HG03066 (cell line): ENCODE measurements around the gene HTR2B.
"Not testable (repeated sequence)": the region's sequence is repeated elsewhere in the genome, so short reads cannot be mapped to it uniquely, and the experiment has no call there.

Experiments used
- ATAC-seq: cut with Tn5 transposase; IDR thresholded peaks from one replicate; pipeline ENCODE4 v1.9.1; 2021; ENCODE audit warnings: low read depth; ENCODE audit not compliant: unreplicated experiment

Gene HTR2B

GRCh38 chr2:231124838-231125568 is at the start of gene HTR2B:
Gene HTR2B (minus strand): TSS chr2:231125042. CDS start chr2:231123764, 1,278 bp downstream.
- no peak for ATAC-seq

DNA sequence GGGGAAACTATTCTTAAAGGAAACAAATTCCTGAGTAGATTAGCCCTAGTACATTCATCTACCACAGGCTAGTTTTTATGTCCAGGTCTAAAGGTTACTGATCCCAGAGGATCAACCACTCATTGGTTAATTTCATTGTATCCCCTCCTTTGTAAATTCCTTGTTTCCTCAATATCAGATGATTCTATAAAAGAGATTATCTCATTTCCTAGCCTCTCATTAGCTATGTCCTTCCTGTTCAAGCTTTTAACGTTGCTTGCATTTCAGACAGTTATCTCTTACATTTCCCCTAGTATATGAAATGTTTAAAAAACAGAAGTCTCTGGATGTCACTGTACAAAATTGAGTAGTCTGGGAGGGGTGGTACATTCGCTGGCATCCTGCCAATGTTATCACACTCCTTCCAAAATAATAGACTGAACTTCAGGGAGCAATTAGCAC is 49.4 kb upstream of the HTR2B start:
- no peak for ATAC-seq

- no peak for ATAC-seq
These were observed 47.2 kb upstream of the HTR2B start for GRCh38 chr2:231172025-231172424.

- no peak for ATAC-seq
These were observed 45.2 kb upstream of the HTR2B start for GRCh38 chr2:231170055-231170454.

- ATAC-seq, result no peak
These were observed 44.6 kb upstream of the HTR2B start for GRCh38 chr2:231169488-231169887.

GRCh38 chr2:231168460-231169139 is 43.8 kb upstream of the HTR2B start:
- no peak for ATAC-seq

DNA sequence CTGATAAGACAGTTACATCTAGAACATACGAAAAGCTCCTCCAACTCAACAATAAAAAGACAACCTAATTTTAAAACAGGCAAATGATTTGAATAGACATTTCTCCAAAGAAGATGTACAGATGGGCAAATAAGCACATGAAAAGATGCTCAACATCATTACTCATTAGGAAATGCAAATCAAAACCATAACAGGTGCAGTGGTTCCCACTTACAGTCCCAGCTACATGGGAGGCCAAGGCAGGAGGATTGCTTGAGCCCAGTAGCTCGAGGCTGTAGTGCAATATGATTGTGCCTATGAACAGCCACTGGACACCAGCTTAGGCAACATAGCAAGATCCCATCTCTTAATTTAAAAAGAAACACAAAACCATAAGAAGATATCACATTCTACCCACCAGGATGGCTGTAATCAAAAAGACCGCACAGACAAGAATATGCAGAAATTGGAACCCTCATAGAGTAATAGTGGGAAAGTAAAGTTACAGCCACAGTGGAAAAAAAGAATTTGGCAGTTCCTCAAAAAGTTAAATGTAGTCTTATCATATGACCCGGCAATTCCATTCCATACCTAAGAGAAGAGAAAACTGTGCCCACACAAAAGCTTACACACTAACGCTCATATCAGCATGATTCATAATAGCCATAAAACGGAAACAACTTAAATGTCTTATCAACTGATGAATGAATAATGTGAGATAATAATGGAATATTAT is 43.1 kb upstream of the HTR2B start:
- no peak for ATAC-seq

- no peak for ATAC-seq
These were observed 38.7 kb upstream of the HTR2B start for GRCh38 chr2:231163414-231164095.

DNA sequence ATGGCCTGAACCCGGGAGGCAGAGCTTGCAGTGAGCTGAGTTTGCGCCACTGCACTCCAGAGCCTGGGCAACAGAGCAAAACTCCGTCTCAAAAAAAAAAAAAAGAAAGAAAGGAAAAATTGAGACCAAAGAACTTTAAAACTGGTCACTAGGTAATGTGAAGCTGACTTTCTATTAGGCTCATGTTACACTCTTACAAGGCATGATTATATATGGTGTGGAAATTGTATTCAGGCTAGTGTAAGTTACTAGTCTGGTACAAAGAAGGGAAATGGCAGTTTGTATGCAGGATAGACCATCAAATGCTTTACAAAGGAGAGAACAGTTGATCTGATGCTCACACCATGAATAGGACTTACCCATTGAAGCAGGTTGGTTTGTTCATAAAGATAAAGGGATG is 38.2 kb upstream of the HTR2B start:
- ATAC-seq, result no peak

DNA sequence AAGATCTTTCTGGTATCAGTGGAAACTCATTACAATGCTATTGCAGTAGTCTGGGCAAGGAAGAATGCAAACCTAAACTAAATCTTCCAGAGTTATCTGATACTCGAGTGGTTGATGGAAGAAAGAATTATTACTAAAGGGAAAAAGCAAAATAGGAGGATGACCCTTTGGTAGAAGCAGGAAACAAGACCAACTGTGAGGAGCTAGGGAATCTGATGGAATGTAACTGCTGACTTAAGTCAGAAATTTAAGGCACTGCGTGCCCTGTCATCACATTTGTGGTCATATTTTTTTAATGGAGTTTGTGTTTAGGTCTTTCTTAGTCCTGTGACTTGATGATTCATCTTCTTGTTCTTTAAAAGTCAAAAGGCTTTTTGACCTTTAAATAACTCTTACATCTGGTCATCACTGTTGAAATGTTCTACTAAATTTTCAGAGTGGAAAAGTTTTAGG is 37.1 kb upstream of the HTR2B start:
- no peak for ATAC-seq

GRCh38 chr2:231161252-231161839 is 36.5 kb upstream of the HTR2B start:
- no peak for ATAC-seq

DNA sequence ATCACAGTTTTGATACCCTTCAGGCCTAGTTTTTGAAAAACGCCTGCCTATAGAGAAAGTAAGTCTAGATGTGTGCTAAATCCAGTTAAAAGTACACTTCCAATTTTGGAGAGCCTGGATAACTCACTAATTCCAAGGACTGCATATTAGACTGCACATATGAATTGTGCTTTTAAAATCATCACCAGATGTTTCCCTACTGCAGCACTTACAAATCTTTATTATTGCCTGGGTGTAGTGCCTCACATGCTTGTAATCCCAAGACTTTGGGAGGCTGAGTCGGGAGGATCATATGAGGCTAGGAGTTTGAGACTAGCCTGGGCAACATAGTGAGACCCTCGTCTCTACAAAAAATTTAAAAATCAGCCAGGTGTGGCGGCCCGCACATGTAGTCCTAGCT is 35.9 kb upstream of the HTR2B start:
- ATAC-seq, result no peak

- no peak for ATAC-seq
These were observed 34.5 kb upstream of the HTR2B start for GRCh38 chr2:231159306-231159705.

DNA sequence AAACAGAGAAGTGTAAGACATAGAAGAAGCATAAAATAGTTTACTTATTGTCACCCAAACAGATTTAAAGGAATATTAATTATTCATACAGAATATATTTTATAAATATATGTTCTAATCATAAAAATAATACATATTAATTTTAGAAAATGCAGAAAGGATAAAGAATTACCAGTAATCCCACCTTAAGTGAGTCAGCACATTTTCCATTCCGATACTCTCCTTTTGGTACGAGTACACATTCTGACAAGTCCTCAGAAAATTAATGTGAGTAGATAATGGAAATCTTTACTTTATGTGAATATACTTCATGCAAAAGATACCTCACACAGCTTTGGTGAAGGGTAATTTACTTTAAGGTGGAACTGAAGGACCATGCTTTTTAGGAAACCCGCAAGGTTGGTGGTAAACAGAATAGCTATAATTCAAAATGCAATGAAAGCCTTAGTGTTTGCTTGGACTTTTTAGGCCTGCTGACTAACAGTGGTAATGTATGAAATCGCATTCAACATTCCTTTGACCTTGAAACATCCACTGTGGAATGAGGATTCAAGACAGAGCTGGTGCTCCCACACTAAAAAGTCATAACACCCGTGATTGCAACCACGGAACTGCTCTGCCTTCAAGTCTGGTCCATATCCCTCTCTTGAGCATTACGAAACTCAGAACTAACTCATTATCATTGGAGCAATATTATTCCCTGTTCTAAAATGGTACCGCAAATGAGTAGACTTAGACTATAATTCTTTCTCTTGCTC is 28.1 kb upstream of the HTR2B start:
- no peak for ATAC-seq

DNA sequence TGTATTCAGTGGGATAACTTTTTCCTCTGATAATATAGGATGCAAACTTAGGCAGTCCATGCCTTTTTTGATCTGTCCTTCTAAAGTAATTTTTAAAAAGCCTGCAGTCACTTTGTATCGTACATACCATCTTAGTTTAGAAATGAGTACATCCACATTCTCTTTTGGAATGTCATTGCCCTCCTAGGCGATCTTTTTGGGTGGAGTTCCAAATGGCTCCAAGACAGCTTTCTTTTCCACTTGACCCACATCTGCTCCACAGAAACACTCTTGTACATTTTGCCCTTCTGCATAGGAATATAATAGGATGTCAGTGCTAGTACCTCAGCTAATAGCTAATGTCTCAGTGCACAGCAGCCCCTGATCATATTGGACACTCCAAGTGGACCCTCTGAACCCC is 21.8 kb upstream of the HTR2B start:
- ATAC-seq, result no peak

DNA sequence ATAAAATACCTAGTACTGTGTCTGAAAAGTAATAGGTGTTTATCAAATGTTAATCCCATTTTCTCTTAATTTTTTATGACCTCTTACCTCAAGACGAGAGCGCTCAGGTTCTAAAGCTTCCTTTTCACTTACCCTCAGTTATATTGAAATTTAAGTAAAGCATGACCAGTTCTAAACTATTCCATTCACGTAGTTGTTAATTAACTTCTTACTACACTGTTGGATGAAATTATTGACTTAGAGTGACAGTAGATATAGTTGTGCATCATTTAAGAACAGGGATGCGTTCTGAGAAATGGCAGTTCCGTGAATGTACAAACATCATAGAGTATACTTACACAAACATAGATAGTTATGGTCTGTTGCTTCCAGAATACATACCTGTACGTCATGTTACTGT is 20.1 kb upstream of the HTR2B start:
- ATAC-seq, result no peak

GRCh38 chr2:231140808-231141207 is 16.0 kb upstream of the HTR2B start:
- ATAC-seq, result not testable (repeated sequence)

DNA sequence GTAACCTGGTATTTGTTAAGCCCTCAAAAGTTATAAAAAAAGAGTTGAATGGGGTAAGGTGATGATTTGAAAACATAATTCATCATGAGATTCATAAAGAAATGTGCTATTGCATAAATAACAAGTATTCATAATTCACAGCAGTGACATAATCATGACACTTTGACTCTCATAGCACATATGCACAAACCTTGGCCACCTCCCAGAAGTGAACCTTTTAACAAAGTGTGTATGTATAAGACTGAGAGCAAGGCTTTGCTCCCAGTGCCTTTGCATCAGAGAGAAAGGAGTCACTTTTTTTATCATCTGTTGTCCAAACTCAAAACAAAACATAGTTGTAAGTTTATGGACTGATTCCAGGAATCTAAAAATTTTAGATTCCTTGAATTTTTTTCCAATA is 15.0 kb upstream of the HTR2B start:
- no peak for ATAC-seq

DNA sequence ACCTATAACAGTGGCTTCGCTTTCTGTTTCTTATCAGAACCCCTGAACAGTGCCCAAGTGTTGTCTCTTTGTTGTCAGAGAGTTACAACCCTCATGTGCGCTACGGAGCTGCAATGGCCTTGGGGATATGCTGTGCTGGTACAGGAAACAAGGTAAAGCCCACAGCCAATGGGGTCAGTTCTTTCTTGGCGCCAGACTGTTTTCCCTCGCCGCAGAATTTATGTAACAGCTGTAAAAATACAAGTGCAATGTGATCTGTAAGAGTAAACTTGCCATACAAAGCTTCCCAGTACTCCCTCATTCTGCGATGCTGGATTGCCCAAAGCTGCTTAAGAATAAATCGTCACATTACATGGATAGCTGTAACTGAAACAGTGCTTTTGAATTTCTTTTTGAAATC is 13.9 kb upstream of the HTR2B start:
- ATAC-seq, result no peak
